ENCODE measurements around the gene PAX3.
"Not testable (repeated sequence)": the region's sequence is repeated elsewhere in the genome, so short reads cannot be mapped to it uniquely, and the experiment has no call there.

The PAX3 gene

GRCh38 chr2:222174450-222174849, 124.3 kb downstream of the PAX3 start:
- H3K36me3 Mint-ChIP-seq, result no peaks in the 10 kb centered on the region
- no peak overlapping the region for H3K4me3 Mint-ChIP-seq
- peaks cover 5 to 10% of the 10 kb centered on the region in 2 donors for H3K9me3 Mint-ChIP-seq
- H3K27ac Mint-ChIP-seq, result no peak overlapping the region
- no peaks in the 10 kb centered on the region for H3K4me1 Mint-ChIP-seq
- H3K27me3 Mint-ChIP-seq, result peaks cover 0 to 6% of the 10 kb centered on the region in 2 donors
- DNase-seq (no peak), ATAC-seq (replicated peaks) (no peak)

- no peaks in the 10 kb centered on the region for H3K27me3 Mint-ChIP-seq
- H3K9me3 Mint-ChIP-seq, result peaks cover 5 to 15% of the 10 kb centered on the region in 2 donors
- H3K4me1 Mint-ChIP-seq, result no peaks in the 10 kb centered on the region
- DNase-seq, result no peak
- H3K4me3 Mint-ChIP-seq, result no peak overlapping the region
- no peak for ATAC-seq (replicated peaks)
- no peaks in the 10 kb centered on the region for H3K36me3 Mint-ChIP-seq
- H3K27ac Mint-ChIP-seq, result no peak overlapping the region
Observed at GRCh38 chr2:222169346-222169745, 129.5 kb downstream of the PAX3 start.

- Mint-ChIP-seq H3K4me1 (no peaks in the 10 kb centered on the region), H3K27me3 (no peaks in the 10 kb centered on the region), H3K36me3 (no peaks in the 10 kb centered on the region), H3K27ac (no peak overlapping the region), H3K4me3 (no peak overlapping the region), H3K9me3 (peaks cover 5 to 15% of the 10 kb centered on the region in 2 donors)
- DNase-seq (no peak), ATAC-seq (replicated peaks) (no peak)
Observed at GRCh38 chr2:222167762-222168161, 131.0 kb downstream of the PAX3 start.

GRCh38 chr2:222160944-222161343, 137.9 kb downstream of the PAX3 start:
- no peak for DNase-seq
- Mint-ChIP-seq H3K27ac (no peak overlapping the region), H3K4me3 (no peak overlapping the region), H3K9me3 (peaks cover 2 to 7% of the 10 kb centered on the region in 2 donors), H3K4me1 (no peaks in the 10 kb centered on the region), H3K36me3 (no peaks in the 10 kb centered on the region), H3K27me3 (no peaks in the 10 kb centered on the region)
- no peak for ATAC-seq (replicated peaks)

- peaks cover 2 to 7% of the 10 kb centered on the region in 2 donors for H3K9me3 Mint-ChIP-seq
- no peaks in the 10 kb centered on the region for H3K36me3 Mint-ChIP-seq
- no peaks in the 10 kb centered on the region for H3K4me1 Mint-ChIP-seq
- no peak for ATAC-seq (replicated peaks)
- no peak overlapping the region for H3K27ac Mint-ChIP-seq
- no peak for DNase-seq
- H3K27me3 Mint-ChIP-seq, result no peaks in the 10 kb centered on the region
- no peak overlapping the region for H3K4me3 Mint-ChIP-seq
Observed at GRCh38 chr2:222160125-222160524, 138.7 kb downstream of the PAX3 start.

- Mint-ChIP-seq H3K4me3 (no peak overlapping the region), H3K9me3 (peaks cover 0 to 7% of the 10 kb centered on the region in 2 donors), H3K27me3 (no peaks in the 10 kb centered on the region), H3K4me1 (no peaks in the 10 kb centered on the region), H3K27ac (no peak overlapping the region), H3K36me3 (no peaks in the 10 kb centered on the region)
- DNase-seq (no peak), ATAC-seq (replicated peaks) (no peak)
Observed at GRCh38 chr2:222159221-222159620, 139.6 kb downstream of the PAX3 start.

- not testable (repeated sequence) for H3K36me3 Mint-ChIP-seq; H3K27ac Mint-ChIP-seq; H3K9me3 Mint-ChIP-seq; H3K27me3 Mint-ChIP-seq; DNase-seq; ATAC-seq (replicated peaks); H3K4me3 Mint-ChIP-seq; H3K4me1 Mint-ChIP-seq
Observed at GRCh38 chr2:222155003-222155664, 143.7 kb downstream of the PAX3 start.

All from stimulated activated naive B cell treated with anti-CD40 and anti-IgM and Interleukin-4, amounts not matched to agents 10 μg/mL and 1 μg/mL and 100 μg/mL, for 72 hours (primary cell).